ENCODE measurements around the gene EFCAB12. TPM values are rescaled to one million over a fixed set of nuclear protein-coding genes. Genes with fewer than 3 reads are reported as not detected.

EFCAB12 gene
- total RNA-seq, 1 donor from 2014 or later: not detected

DNA sequence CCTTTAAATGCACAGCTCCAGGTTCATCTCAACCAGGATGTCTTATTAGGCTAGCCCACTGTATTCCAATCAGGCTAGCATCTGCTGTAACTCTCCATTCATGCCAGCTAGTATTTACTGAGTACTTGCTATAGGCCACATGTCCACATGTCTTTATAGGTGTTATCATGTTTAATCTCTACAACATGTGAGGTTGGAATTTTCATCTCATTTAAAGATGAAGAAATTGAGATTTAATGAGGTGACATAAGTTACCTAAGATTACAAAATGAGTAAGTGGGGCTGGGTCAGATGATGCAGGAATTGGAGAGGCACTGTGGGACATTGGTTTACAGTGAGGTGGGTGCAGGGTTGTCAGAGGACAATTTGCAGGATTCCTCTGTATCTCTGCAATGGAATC lies 14.5 kb upstream of the EFCAB12 start:
- Histone ChIP-seq H3K27me3 (ENCODE audit: control insufficient read depth, insufficient read depth, low read length) (no peaks in the 10 kb centered on the region), H3K36me3 (ENCODE audit: control insufficient read depth, insufficient read depth, low read length) (no peaks in the 10 kb centered on the region), H3K4me3 (ENCODE audit: low read depth, low read length) (no peak overlapping the region)
- FAIRE-seq (no peak), DNase-seq (ENCODE audit: low read depth) (no peak)
- TF ChIP-seq, protein P1, sequence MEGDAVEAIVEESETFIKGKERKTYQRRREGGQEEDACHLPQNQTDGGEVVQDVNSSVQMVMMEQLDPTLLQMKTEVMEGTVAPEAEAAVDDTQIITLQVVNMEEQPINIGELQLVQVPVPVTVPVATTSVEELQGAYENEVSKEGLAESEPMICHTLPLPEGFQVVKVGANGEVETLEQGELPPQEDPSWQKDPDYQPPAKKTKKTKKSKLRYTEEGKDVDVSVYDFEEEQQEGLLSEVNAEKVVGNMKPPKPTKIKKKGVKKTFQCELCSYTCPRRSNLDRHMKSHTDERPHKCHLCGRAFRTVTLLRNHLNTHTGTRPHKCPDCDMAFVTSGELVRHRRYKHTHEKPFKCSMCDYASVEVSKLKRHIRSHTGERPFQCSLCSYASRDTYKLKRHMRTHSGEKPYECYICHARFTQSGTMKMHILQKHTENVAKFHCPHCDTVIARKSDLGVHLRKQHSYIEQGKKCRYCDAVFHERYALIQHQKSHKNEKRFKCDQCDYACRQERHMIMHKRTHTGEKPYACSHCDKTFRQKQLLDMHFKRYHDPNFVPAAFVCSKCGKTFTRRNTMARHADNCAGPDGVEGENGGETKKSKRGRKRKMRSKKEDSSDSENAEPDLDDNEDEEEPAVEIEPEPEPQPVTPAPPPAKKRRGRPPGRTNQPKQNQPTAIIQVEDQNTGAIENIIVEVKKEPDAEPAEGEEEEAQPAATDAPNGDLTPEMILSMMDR (IDR thresholded peaks at IDR 0.05; ENCODE audit: insufficient read depth, low read length, severe bottlenecking): no peak

DNA sequence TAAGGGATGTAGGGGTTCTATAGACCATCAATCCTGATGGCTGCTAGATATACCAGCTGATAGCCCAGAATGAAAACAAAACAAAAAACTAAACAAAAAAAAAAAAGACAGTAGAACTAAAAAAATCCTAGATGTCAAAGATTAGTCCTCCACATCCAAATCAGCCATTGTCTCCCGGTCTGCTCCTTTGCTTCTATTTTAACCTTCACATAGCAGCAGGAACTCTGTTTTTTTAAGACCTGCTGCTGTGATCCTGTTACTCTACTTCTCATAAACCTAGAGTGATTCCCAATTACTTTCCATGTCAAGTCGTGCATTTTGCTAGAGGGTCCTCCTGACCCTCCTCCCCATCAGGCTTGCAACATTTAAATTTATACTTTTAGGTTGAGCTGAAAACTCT lies 14.1 kb upstream of the EFCAB12 start:
- no peak for FAIRE-seq

GRCh38 chr3:129441782-129442181 lies 13.3 kb upstream of the EFCAB12 start:
- no peak for DNase-seq (ENCODE audit: low read depth)
- FAIRE-seq: no peak
- H3K36me3 ChIP-seq (ENCODE audit: control insufficient read depth, insufficient read depth, low read length): peaks cover 2% of the 10 kb centered on the region
- TF ChIP-seq, protein P1 (IDR thresholded peaks at IDR 0.05; ENCODE audit: insufficient read depth, low read length, severe bottlenecking): no peak
- no peak overlapping the region for H3K4me3 ChIP-seq (ENCODE audit: low read depth, low read length)
- H3K27me3 ChIP-seq (ENCODE audit: control insufficient read depth, insufficient read depth, low read length): no peaks in the 10 kb centered on the region

More for the DNA sequence above, 14.1 kb upstream of the EFCAB12 start:
- TF ChIP-seq, protein P1 (IDR thresholded peaks at IDR 0.05; ENCODE audit: insufficient read depth, low read length, severe bottlenecking): no peak
- Histone ChIP-seq H3K36me3 (ENCODE audit: control insufficient read depth, insufficient read depth, low read length) (no peaks in the 10 kb centered on the region), H3K27me3 (ENCODE audit: control insufficient read depth, insufficient read depth, low read length) (no peaks in the 10 kb centered on the region), H3K4me3 (ENCODE audit: low read depth, low read length) (no peak overlapping the region)
- no peak for DNase-seq (ENCODE audit: low read depth)

GRCh38 chr3:129441215-129441614 lies 12.8 kb upstream of the EFCAB12 start:
- TF ChIP-seq, protein P1 (IDR thresholded peaks at IDR 0.05; ENCODE audit: insufficient read depth, low read length, severe bottlenecking): no peak
- DNase-seq (ENCODE audit: low read depth) (peak; percentile 7), FAIRE-seq (no peak)
- Histone ChIP-seq H3K36me3 (ENCODE audit: control insufficient read depth, insufficient read depth, low read length) (peaks cover 2% of the 10 kb centered on the region), H3K27me3 (ENCODE audit: control insufficient read depth, insufficient read depth, low read length) (no peaks in the 10 kb centered on the region), H3K4me3 (ENCODE audit: low read depth, low read length) (no peak overlapping the region)

DNA sequence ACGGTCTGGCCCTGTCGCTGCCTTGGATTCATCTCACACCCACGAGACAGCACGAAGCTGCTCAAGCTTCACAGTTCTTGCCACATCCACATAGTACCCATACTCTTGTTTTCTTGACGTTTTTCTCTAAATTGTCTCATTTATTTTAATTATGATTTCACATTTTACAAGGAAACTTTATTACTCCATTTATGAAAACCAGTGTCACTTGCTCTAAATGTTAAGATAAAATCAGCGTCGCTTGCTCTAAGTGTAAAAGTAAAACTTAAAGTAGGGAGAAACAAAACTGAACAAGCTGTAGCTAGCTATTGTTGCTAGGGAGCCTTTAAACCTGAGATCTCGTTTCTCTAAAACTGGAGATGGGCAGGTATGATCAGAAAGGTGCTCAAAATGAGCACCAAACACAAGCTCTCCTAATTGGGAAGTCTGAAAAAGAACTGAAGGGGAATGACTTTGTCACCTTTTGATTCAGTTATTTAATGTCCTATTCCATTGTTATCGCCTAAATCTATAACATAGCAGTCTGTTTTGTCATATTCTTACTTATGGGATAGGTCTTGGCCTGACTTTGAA lies 12.3 kb upstream of the EFCAB12 start:
- no peak for FAIRE-seq
- peak; percentile 44 for DNase-seq (ENCODE audit: low read depth)
- TF ChIP-seq, protein P1 (IDR thresholded peaks at IDR 0.05; ENCODE audit: insufficient read depth, low read length, severe bottlenecking): no peak
- Histone ChIP-seq H3K36me3 (ENCODE audit: control insufficient read depth, insufficient read depth, low read length) (peaks cover 2% of the 10 kb centered on the region), H3K27me3 (ENCODE audit: control insufficient read depth, insufficient read depth, low read length) (no peaks in the 10 kb centered on the region), H3K4me3 (ENCODE audit: low read depth, low read length) (peak overlapping the region; percentile 97)
